GM21360 (cell line): ENCODE results near the gene CCDC102B.
"Not testable (repeated sequence)": the region's sequence is repeated elsewhere in the genome, so short reads cannot be mapped to it uniquely, and the experiment has no call there.

Experiments
- ATAC-seq: cut with Tn5 transposase; IDR thresholded peaks from one replicate; pipeline ENCODE4 v1.9.1; 2021; ENCODE audit warnings: mild to moderate bottlenecking, moderate library complexity; ENCODE audit not compliant: unreplicated experiment

The CCDC102B gene

DNA sequence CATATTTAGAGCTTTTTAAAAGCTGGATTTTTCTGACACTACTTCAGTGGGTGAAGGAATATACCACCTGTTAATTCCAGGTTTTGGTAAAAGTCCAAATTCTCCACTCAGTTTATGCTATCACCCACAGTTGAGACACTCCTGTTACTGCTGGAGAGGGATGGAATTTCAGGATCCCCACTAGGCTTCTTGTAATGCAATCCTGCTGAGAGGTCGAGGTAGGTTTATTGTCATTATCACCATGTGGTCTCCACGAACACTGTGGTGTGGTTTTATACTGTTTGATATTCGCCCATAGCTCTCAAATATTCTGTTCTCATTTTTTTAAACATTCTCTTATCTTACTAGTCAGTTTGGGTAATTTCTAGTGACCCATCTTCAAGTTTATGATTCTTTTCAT, 167.9 kb downstream of the CCDC102B start:
- no peak for ATAC-seq

- no peak for ATAC-seq
Observed at GRCh38 chr18:68969027-68969426, 171.1 kb downstream of the CCDC102B start.

DNA sequence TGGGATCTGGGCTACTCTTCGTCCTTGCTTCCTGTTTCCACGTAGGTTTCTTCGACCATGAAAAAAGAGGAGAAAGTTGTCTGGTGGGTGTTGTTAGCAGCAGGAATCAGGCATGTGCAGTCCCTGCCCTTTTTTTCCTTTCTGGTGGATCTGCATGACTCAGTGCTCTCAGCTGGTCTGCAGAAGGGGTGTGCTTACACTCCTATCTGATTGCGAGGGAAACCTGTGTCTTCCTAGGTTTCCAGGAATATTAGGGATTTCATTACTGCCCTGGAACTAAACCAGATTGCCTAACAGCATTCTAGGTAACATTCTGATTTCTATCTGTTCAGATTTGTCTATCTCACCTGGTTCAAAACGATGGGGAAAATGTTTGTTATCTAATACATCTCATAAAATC, 174.3 kb downstream of the CCDC102B start:
- ATAC-seq: no peak

DNA sequence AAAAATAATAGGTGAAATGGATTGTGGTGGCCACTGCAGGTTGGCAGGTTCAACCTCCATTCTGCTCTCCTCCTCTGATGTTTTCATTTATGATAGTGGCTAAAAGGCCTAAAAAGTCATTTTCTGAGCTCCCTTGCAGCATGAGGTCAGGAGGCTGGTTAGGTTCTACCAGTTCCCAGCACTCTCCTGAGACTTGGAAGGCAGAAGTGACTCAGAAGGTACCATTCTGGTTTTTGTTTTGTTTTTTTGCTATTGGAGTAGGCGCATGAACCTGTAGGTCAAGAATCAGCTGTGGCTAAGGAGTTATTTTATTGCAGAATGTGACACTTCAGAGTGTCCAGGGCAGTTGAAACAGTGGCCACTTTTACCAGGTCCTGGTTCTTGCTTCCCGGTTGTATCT, 181.9 kb downstream of the CCDC102B start:
- ATAC-seq: no peak

DNA sequence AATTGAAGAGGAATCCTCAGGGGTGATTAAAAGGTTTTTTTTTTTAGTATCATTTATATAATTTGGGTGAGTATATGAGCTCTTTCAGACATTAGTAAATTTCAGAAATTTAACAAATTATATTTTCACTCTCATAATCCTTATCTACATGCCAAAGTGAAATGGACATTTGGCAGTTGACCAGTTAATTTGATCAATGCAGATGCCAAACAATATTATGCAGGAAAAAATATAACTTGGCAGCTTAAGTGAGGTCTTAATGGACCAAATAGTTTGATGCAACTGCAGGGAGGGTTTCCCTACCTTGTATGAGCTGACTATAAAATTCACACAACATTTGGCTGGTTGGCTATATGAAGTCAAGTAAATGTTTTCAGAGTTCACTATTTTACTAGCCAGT, 185.2 kb downstream of the CCDC102B start:
- ATAC-seq: no peak

DNA sequence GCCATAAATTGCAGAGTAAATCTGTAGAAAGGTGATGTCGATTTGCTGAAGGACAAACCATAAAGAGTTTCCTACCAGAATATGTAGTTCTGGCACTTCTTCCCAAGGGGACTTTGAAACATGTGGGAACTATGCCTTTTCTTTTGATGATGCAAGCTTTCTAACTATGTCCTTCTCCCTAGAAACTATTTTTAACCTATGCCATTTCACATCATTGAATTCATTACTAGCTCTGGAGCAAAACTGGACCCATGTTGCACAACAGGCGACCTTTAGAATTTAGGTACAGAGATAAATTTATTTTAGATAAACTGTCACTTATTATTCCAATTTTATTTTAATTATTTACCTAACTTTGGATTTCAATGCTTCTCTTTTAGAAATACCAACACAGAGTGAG, 186.5 kb downstream of the CCDC102B start:
- no peak for ATAC-seq

DNA sequence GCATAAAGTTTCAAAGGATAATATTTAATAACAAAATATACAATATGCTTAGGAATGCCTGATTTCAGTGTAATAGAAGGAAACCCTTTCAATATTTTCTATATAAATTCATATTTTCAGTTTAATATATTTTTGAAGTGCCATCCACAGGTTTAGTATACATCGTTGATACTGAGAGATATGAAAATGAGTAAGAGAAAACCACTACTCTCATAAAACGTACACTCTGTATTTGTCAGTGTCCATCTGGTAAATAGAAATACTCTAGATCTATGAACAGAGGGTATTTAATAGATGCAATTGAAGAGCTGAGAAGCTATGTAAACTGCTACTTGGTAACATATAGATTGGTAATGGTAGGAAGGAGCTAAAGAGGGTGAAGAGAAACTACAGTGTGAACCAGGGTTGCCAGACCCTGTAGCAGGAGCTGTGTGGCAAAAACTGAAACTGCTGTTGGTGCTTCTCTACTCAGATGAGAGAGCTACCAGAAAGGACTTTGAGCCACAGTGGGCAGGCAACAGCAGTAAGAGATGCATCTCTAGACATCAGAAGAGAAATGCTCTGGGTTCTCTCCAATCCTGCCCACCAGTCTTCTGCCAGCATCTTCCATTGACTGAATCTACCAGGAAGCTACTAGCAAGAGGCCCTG, 187.4 kb downstream of the CCDC102B start:
- no peak for ATAC-seq

- ATAC-seq: no peak
Observed at GRCh38 chr18:68991286-68991685, 193.4 kb downstream of the CCDC102B start.

DNA sequence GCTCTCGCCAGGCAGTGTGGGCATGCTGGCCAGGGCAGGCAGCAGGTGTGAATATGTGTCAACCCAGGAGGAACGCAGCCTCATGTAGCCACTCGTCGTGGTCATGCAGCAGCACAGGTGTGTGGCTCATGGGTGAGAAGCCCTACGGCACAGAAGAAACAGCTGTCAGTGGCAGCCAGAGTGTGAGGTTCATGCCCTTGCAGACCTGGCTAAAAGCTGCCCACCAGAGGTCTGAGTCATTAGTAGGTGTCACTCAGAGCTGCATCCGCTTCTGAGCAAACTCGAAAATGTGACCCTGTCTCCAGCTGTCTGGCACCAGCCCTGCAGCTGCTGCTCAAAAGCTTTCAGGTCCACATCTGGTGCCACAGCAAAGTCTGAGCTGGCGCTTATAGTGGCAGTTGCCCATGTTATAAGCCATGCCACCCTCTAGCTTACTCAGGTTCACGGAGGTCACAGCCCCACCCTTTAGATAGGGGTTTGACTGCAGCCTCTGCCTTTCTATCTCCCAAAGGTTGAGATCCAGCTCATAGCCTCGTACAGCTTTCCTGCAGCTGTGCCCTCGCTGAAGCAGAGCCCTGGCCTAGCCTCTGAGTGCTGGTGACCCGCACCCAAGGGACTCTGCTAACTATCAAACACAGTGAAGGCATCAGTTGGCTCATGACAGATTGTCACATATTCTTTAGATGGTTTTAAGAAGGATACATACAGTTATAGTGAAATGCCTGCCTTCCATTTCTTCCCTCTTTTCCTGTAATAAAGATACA, 195.0 kb downstream of the CCDC102B start:
- no peak for ATAC-seq

GRCh38 chr18:68995675-68996074, 197.8 kb downstream of the CCDC102B start:
- ATAC-seq: no peak

DNA sequence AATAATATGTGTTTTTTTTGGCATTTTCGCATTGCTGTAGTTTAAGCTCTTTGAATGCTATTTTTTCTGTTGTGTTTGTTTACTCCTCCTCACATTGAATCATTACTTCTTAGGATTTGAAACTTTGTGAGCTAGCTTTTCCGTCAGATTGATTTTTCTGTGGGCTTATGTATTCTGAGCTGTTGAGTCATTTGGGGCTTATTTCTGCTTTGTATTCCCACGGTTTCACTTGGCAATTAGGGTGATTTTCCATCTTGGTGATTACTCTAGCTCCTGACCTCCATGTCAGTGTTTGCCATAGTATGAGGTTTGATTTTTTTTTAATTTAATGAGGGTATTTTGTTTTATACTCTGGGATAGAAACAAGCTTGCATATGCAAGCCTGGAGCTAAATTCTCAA, 200.0 kb downstream of the CCDC102B start:
- no peak for ATAC-seq

DNA sequence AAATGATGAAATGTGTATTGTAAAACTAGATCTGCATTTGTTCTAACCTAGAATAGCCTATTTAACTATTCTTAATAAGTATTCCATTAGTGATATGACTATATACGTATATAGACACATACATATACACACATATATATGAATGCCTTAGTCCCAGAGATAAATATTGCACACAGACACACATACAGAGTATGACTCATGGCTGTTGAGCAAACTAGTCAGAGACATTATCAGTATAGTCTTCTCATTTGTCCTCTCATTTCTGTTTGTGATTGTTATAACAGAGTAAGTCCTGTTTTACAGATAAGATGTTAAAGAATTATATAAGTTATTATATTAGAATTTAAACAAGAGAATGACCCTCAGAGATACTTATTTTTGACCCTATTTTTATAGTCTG, 202.5 kb downstream of the CCDC102B start:
- ATAC-seq: no peak

GRCh38 chr18:69002233-69002632, 204.4 kb downstream of the CCDC102B start:
- ATAC-seq: no peak

GRCh38 chr18:69006212-69006611, 208.3 kb downstream of the CCDC102B start:
- ATAC-seq: not testable (repeated sequence)

DNA sequence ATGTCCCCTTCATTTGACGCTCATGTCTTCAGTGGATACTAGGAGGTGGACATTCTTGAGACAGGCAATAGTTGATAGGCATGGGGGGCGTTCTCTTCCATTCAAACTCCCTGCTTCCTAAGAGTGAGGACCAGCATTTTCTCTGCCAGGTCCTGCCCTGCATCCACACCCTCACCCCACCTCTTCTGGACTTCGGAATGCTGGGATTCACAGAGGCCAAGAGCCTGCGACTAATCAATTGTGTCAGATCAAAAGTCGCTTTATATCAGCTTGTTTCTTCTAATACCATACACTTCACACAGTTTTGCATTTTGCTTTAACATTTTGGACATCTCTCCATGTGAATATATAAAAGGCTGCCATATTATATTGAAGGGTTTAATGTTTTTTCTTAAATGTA, 210.7 kb downstream of the CCDC102B start:
- no peak for ATAC-seq

GRCh38 chr18:69021211-69021805, 223.4 kb downstream of the CCDC102B start:
- no peak for ATAC-seq

DNA sequence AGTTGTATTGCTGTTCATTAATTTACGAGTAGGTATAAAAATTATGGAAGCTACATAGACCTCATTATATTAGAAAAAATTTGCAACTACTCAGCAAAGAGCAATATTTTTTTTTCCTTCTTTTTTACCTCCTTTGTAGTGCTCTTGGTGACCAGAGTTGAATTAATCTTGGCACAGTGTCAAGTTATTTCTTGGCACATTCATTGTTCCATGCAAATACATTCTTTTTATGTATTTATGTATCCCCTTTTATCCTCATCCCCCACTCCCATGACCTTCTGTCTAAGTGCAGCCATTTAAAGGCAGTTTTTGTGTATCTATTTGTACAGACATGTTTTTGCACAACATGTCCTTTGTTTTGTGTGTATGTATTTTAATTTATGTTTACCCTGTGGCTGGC, 224.5 kb downstream of the CCDC102B start:
- no peak for ATAC-seq

DNA sequence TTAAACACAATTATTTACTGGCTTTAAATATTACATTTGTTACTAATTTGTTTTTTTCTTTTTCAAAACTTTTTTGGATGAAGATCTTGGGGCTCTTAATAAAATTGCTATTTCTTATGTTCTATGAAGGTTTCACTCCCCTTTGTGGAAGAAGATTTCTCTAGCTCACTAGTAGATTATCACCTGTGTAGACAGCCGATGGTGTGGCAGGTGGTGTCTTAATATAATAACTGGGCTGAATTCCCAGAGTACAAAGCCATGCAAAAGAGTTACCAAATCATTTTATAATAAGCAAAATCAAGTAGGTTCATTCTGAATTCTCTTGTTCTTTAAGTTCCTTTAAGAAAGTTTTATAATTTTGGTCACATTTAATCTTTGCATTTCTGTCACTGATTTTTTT, 233.7 kb downstream of the CCDC102B start:
- ATAC-seq: no peak

DNA sequence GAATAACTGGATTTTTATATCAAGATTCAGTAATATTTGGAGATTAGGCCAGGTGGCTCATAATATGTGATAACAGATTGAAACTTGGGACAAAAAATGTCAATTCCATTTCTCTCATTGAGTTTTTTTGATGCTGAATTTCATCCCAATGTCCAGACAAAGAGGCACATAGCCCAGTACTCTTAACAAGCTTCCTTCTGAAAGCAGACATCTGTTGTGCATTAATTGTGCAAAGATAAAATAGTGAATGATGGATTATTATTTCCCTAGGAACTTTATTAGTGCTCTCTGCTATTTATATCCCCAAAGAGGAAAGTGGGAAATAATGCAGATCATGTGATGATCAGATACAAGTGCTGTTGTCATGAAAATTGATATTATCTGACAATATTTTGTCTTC, 234.1 kb downstream of the CCDC102B start:
- ATAC-seq: no peak

DNA sequence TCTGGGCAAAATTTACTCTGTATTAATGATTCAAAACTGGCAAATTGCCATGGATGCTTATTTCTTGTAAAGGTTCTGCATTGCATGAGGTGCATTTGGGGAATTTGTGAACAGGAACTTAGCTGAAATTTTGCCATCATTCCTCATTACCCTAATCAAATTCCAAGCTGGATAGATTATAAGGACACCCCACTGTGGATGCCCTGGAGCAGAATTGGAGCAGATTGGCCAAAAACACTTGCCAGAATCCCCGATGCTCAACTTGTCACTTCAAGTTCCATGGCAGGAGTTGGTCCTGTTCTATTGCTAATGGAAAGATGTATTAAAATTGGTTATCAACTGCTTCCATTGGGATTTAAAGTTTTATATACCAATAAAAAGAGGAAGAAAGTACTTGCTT, 237.9 kb downstream of the CCDC102B start:
- no peak for ATAC-seq

DNA sequence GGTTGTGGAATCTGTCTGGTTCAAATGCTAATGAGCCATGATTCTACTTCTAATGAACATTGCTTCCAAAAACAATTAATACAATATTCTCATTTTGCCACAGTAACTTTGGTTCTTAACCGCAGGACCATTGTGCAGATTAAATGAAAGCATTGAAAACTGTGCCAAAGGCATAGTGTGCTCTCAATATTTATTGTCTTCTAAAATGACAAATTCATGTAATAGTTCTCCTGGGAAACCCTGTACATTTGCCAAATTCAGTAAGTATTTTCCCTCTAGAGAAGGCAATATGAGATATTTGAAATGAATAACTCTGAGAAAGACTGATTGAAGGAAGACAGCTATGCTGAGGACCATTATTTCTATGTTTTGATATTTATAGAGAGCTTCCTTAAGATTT, 246.3 kb downstream of the CCDC102B start:
- no peak for ATAC-seq

DNA sequence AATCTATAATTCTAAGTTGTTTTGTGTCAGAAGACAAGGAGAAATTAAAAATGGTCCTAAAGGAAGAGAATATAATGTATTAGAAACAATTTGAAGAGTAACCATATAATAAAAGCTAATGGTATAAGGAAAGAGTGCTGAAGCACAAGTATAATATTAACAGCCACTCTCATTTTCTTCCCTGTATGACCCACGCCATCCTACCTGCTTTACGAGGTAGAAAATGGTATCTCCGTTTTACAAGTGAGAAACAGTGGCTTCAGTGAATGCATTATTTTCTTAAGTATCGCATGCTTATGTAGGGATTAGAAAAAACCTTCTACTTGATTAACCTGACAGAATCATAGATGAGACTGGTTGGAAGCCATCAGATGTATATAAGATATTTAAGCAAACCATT, 266.2 kb downstream of the CCDC102B start:
- ATAC-seq: no peak
